Bronchial epithelial cell (primary cell): ENCODE measurements around the gene SLX4IP. TPM values are rescaled to one million over a fixed set of nuclear protein-coding genes. Genes with fewer than 3 reads are reported as not detected.

Experiments
- DNase-seq: peaks from one replicate; pipeline ENCODE4 v3.0.0-alpha.2; 2010; ENCODE audit warnings: low read depth
- FAIRE-seq: peaks from 2 replicates; lab custom pipeline; 2011; peaks lifted over from hg19 to GRCh38; lab: Jason Lieb, UNC
- H3K27me3 ChIP-seq: 2 replicates; pipeline ENCODE4 v1.5.1; 2011; ENCODE audit warnings: low read length; ENCODE audit not compliant: control insufficient read depth, insufficient read depth
- H3K36me3 ChIP-seq: 2 replicates; pipeline ENCODE4 v1.5.1; 2011; ENCODE audit warnings: low read length; ENCODE audit not compliant: control insufficient read depth, insufficient read depth
- H3K4me3 ChIP-seq: 2 replicates; pipeline ENCODE4 v1.5.1; 2011; ENCODE audit warnings: mild to moderate bottlenecking, low read depth, low read length, control low read depth
- total RNA-seq: library from RNA; depleted of rRNA; stranded (reverse); fragments of >200 nt; gene quantifications from 2 replicates; pipeline ENCODE4 v1.2.1, GENCODE V29; 2014
- TF ChIP-seq, protein P1 (sequence below): IDR thresholded peaks from 2 replicates; pipeline ENCODE4 v1.5.1; 2011; ENCODE audit warnings: mild to moderate bottlenecking, moderate library complexity, low read length, control low read depth, inconsistent platforms; ENCODE audit not compliant: insufficient read depth, severe bottlenecking

Gene SLX4IP
- total RNA-seq, 1 donor from 2014 or later = 3.9 TPM

DNA sequence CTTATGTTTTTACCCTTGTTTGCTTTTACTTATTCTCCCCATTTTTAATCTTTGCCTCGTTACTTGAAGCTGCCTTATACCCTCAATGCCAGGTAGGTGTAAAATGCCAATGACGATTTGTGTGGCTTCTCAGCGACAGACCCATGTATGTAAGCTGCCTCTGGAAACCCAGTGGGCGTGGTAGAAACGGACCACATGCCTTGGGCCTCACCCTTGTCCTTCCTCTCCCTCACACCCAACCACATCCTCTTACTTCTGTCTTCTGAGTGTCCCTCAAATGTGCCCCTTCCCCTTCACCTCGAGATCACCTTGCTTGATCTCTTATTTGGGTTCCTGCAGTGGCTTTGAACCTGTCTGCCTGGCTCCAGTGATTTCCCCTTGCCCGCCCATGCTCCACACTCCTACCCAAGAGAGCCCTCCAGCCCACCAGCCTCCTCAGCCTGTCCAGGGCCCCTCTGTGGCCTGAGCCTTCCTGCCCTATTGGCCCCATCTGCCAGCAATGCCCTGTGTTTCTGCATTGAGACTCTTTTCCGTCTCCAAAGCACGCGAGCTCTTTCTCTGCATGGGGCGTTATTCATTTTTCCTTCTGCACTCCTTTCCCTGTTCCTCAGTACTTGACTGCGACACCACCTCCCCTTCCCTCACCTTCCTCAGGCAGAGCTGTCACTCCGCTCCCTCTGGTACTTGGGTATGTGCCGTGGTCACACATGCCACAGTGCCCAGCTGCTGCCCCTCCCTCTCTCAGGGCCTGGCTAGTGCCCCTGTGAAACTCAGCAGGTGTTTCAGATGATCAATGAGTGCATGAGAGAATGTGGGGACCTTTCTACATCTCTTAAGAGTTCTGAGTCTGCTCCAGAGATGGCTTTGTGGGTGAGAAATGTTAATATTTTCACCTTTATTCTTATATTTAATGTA is 115.4 kb downstream of the SLX4IP start:
- DNase-seq (no peak), FAIRE-seq (no peak)
- TF ChIP-seq, protein P1, sequence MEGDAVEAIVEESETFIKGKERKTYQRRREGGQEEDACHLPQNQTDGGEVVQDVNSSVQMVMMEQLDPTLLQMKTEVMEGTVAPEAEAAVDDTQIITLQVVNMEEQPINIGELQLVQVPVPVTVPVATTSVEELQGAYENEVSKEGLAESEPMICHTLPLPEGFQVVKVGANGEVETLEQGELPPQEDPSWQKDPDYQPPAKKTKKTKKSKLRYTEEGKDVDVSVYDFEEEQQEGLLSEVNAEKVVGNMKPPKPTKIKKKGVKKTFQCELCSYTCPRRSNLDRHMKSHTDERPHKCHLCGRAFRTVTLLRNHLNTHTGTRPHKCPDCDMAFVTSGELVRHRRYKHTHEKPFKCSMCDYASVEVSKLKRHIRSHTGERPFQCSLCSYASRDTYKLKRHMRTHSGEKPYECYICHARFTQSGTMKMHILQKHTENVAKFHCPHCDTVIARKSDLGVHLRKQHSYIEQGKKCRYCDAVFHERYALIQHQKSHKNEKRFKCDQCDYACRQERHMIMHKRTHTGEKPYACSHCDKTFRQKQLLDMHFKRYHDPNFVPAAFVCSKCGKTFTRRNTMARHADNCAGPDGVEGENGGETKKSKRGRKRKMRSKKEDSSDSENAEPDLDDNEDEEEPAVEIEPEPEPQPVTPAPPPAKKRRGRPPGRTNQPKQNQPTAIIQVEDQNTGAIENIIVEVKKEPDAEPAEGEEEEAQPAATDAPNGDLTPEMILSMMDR = no peak
- Histone ChIP-seq H3K4me3 (no peak overlapping the region), H3K36me3 (no peaks in the 10 kb centered on the region), H3K27me3 (no peaks in the 10 kb centered on the region)

- TF ChIP-seq, protein P1 = no peak
- no peak for FAIRE-seq
- Histone ChIP-seq H3K27me3 (no peaks in the 10 kb centered on the region), H3K36me3 (no peaks in the 10 kb centered on the region), H3K4me3 (no peak overlapping the region)
- no peak for DNase-seq
Observed at GRCh38 chr20:10551732-10552724, 116.9 kb downstream of the SLX4IP start.

GRCh38 chr20:10553326-10553984 is 118.3 kb downstream of the SLX4IP start:
- DNase-seq (peak; percentile 74), FAIRE-seq (no peak)
- H3K4me3 ChIP-seq = no peak overlapping the region

GRCh38 chr20:10554285-10554684 is 119.2 kb downstream of the SLX4IP start:
- H3K36me3 ChIP-seq = no peaks in the 10 kb centered on the region
- FAIRE-seq (no peak), DNase-seq (no peak)
- TF ChIP-seq, protein P1 = no peak
- H3K4me3 ChIP-seq = no peak overlapping the region
- H3K27me3 ChIP-seq = no peaks in the 10 kb centered on the region

More at GRCh38 chr20:10553326-10553984, 118.3 kb downstream of the SLX4IP start:
- TF ChIP-seq, protein P1 = peak; percentile 58
- Histone ChIP-seq H3K27me3 (no peaks in the 10 kb centered on the region), H3K36me3 (no peaks in the 10 kb centered on the region)

GRCh38 chr20:10555393-10555792 is 120.3 kb downstream of the SLX4IP start:
- no peaks in the 10 kb centered on the region for H3K36me3 ChIP-seq
- DNase-seq = no peak
- H3K27me3 ChIP-seq = no peaks in the 10 kb centered on the region
- H3K4me3 ChIP-seq = no peak overlapping the region
- TF ChIP-seq, protein P1 = no peak
- FAIRE-seq = no peak
